GM12891 (cell line): ENCODE results near the gene SCG5.

Experiments
- POLR2A ChIP-seq: IDR thresholded peaks from 2 replicates; pipeline ENCODE4 v1.6.1; 2011; ENCODE audit warnings: low read depth, low read length, control low read depth
- POLR2AphosphoS5 ChIP-seq: IDR thresholded peaks from 2 replicates; pipeline ENCODE4 v1.6.1; 2011; ENCODE audit warnings: low read depth, low read length, control low read depth

DNA sequence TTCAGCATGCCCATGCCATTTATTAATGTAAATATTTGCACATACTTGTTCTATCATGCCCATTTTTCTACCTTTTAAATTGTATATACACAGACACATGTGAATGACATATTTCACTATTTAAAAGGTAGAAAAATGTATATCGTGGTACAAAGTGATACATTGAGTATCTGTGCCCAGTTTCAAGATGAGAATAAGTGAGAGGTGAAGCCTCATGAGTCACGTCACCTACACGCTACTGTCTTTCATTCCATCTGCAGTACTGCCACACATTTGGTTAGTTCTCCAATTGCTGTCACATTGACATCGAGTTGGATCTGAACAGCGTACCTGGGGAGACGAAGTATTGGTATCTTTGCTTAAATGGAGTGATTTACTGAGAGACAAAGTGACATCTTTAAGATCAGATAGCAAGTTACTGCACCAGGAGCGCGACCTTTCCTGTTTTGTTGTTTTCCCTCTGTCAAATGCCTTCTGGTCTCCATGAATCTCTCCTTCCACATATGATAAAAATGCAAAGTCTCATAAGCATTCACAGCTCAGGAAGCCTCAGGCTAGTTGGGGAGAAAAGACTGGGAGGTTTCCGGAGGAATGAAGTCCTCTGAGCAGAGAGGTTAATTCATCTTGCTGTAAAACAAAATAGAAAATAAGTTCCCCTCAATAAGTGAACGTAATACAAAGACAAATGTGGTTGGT lies 88.3 kb downstream of the SCG5 start:
- TF ChIP-seq POLR2AphosphoS5 (no peak), POLR2A (no peak)
